Stimulated activated naive B cell treated with anti-CD40 and anti-IgM and Interleukin-4, amounts not matched to agents 10 μg/mL and 1 μg/mL and 100 μg/mL, for 72 hours (primary cell): ENCODE data around the gene CLEC19A.
A peak's percentile ranks its signal among the peaks of the same experiment; 100 is the strongest.

ENCODE experiments used
- ATAC-seq, 2 donors: fragments of 150-1000 bp; cut with Tn5 transposase; replicated peaks; 2 replicates each; pipeline ENCODE4 v1.10.0; 2021; ENCODE audit warnings: moderate library complexity in 1 of 2
- DNase-seq: peaks from one replicate; pipeline ENCODE4 v3.0.0; 2021
- H3K27ac Mint-ChIP-seq: one replicate; pipeline ENCODE4 v1.8.0; 2022; ENCODE audit warnings: mild to moderate bottlenecking, mixed read lengths
- H3K27me3 Mint-ChIP-seq, 2 donors: one replicate each; pipeline ENCODE4 v1.8.0; 2022; ENCODE audit warnings: mixed read lengths in 2 of 2
- H3K36me3 Mint-ChIP-seq, 2 donors: one replicate each; pipeline ENCODE4 v1.8.0; 2022; ENCODE audit warnings: mixed read lengths in 2 of 2, mild to moderate bottlenecking in 1 of 2
- H3K4me1 Mint-ChIP-seq, 2 donors: one replicate each; pipeline ENCODE4 v1.8.0; 2022; ENCODE audit warnings: mixed read lengths in 2 of 2, mild to moderate bottlenecking in 1 of 2
- H3K4me3 Mint-ChIP-seq, 2 donors: one replicate each; pipeline ENCODE4 v1.8.0; 2022; ENCODE audit warnings: mild to moderate bottlenecking in 2 of 2, mixed read lengths in 2 of 2, moderate library complexity in 1 of 2
- H3K9me3 Mint-ChIP-seq, 2 donors: one replicate each; pipeline ENCODE4 v1.8.0; 2022; ENCODE audit warnings: mixed read lengths in 2 of 2, mild to moderate bottlenecking in 1 of 2

Gene CLEC19A

DNA sequence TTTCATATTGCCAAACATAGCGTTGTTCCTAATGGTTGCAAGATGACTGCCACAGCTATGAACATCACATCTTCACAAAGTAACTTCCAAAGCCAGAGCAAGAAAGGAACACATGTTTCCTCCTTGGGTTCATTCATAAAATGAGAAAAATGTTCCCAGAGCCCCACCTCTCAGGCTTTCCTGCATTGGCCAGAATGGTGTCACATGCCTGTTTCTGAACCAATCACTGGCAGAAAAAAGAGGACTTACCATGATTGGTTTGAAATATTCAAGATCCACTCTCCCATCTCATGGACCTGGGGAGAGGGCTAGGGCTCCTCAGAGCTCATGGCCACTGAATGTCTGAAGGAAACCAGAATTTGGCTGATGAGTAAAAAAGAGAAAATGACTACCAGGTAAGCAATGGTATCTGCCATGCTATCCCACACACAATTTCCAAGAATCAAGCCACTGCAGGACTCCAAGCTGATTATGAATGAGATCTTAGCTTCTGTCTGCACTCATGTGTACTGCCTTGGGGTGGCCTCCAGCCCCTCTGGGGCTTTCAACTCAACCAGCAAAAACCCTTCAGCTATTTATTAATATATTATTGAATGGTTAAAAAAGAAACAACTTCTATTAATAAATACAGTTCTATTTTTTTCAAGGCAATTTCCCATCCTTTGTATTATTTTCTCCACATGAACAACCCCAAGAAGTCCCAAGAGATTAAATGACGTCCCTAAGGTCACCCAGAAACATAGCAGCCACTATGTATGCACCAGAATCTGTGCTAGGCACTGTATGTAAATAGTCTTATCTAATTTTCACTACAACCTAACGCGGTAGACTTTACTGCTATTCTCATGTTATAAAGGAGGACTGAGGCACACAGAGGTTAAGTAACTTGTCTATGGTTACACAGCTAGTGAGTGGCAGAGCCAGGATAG, 70.8 kb downstream of the CLEC19A start:
- ATAC-seq (peak; percentile 91 to 96), DNase-seq (peak; percentile 43)
- peaks cover 0 to 3% of the 10 kb centered on the region in 2 donors for H3K9me3 Mint-ChIP-seq
- no peak overlapping the region for H3K4me3 Mint-ChIP-seq
- peaks cover 8 to 15% of the 10 kb centered on the region in 2 donors for H3K4me1 Mint-ChIP-seq
- peaks cover 0 to 5% of the 10 kb centered on the region in 2 donors for H3K27me3 Mint-ChIP-seq
- H3K27ac Mint-ChIP-seq = no peak overlapping the region
- no peaks in the 10 kb centered on the region for H3K36me3 Mint-ChIP-seq

DNA sequence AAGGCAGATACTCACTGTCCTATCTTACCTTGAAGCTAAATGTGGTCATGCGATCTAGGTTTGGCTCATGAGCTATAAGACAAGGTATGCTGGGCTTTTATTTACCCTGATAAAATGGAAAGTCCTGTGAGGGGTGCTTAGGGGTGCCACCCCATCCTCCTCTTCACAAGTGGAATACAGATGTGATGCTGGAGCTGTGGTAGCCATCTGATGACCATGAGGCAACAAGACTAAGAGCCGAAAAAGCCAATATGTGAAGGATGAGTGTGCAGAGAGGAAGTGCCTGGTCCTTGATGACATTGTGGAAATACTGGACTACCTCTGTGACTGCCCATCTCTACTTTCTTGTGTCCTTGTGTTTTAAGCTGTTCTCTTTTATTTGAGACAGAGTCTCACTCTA, 74.0 kb downstream of the CLEC19A start:
- H3K36me3 Mint-ChIP-seq = no peaks in the 10 kb centered on the region
- peaks cover 0 to 5% of the 10 kb centered on the region in 2 donors for H3K27me3 Mint-ChIP-seq
- peaks cover 8 to 15% of the 10 kb centered on the region in 2 donors for H3K4me1 Mint-ChIP-seq
- DNase-seq (no peak), ATAC-seq (no peak)
- H3K9me3 Mint-ChIP-seq = peaks cover 0 to 3% of the 10 kb centered on the region in 2 donors
- H3K27ac Mint-ChIP-seq = no peak overlapping the region
- H3K4me3 Mint-ChIP-seq = no peak overlapping the region
